Activated CD4-positive, alpha-beta T cell treated with anti-CD3 and anti-CD28 coated beads for 4 hours (primary cell): ENCODE measurements around the gene GRIK3.

Experiments
- DNase-seq, 2 donors: peaks; one replicate each; pipeline ENCODE4 v3.0.0-alpha.2; 2020

Gene GRIK3

DNA sequence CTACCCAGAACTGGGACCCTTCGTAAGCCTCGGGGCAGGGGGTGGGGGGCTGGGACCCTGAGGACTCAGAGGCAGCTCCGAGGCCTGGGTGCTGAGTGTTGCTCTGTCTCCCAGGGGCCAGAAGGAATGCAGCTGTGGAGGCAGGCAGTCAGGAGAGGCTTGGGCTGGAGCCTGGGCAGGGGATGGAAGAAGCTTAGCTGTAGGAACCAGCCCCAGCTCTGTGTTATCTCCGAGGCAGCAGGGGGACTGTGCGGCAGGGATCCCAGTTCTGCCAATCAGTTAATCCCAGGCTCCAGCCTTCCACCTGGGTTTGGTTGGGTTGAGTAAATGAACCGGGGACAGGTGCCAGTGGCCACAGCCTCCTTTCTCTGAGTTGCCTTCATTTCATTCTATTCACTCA, 8.2 kb upstream of the GRIK3 start:
- DNase-seq, result no peak

DNA sequence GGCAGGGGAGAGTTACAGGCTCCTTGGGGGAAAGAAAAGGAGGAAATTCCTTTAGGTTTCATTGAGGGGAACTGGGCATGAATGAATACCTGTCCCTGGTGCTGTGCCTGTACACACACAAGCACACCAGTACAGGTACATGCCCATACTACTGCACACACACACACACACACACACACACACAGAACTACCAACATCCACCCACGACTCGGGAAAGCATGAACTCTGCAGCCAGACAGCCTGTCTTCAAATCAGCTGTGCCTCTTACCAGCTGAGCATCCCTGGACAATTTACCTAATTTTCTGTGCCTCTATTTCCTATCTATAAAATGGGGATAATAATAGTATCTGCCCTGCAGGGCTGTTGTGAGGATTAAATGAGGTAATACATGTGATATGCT, 7.2 kb upstream of the GRIK3 start:
- DNase-seq, result no peak

DNA sequence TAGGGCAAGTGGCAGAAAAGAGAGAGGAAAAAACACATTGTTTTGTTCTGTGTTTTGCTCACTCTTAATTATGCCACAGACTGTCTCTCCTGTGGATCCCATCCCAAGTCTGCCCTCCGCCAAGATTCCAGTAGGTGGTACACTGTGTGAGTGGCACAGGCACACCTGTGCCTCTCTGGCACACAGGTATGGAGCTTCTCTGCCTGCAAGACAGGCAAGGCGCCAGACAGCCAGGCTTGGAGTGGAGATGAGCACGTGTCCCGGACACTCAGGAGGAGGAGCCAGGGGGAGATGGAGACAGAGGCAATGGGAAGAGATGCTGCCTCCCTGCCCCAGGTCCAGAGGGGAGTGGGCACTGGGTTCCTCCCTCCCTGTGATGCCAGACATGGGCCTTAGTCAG, 6.5 kb upstream of the GRIK3 start:
- no peak for DNase-seq

DNA sequence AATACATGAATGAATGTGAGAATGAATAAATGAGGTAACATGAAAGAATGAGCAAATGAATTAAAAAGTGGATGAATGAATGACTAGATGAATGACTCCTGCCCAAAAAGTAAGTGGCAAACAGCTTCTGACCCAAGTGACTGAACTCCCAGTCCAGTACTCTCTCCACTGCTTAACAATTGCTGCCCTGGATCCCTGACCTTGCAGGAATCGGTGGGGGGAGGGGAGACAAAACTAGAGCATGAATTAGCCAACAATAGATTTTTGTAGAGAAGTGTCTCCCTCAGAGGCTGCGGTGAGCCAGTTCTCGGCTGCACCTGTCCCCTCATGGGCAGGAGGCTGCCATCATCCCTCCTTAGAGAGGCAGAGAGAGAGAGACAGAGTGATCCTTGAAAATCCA, 5.9 kb upstream of the GRIK3 start:
- no peak for DNase-seq

DNA sequence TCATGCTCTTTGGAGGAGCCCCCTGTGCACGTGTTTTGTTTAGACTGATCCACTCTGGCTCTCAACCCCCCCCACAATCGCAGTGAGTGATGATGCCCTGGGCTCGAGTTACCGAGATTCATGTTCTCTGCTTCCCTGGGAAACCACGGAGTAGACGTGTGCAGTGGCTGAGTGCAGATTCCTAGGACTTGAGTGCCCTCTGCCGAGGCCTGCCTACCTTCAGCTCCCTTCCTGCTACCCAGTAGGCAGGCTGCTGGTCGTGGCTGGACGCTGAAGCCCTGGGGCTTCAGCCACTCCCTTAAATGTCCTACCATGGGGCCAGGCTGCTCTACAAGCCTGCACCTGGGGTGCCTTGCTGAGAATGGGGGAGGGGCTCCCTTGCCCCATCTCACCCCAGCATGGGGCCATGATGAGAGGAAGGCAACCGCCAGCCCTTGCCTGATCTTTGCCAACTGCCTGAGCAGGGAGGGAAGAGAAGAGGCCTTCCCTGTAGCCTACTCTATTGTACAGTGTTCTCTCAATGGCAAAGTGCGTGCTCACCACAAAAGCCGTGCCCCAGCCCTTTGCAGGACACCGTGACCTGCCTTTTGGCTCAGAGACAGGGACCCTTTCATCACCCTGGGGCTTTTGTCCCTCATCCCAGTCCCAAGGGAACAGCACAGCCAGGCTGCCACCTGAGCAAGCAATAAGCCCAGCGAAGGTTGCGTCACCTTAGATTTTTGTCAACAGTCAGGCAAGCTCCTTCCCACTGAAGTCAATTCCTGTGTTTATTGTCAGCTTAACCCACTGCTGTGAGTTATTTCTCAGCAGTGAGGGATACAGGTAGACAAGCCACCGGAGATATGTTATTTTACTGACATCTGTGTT, 4.1 kb upstream of the GRIK3 start:
- DNase-seq, result no peak

DNA sequence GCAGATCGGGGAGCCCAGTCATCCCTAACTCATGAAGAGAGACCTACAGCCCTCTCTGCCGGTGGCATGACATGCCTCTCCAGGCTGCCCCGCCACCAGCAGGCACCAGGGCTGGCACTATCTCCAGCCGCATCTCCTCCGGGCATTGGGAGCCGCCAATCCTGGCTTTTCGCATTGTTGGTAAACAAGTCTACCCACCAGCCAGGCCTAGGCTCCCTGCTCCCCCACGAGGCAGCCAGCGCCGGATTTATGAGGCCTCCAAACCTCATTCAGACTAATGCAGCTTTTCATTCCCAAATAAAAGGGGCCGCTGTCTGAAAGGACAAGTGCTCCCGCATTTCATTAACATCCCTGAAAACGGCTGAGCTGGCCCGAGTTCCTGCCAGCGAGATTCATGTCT, 3.4 kb upstream of the GRIK3 start:
- DNase-seq, result no peak

DNA sequence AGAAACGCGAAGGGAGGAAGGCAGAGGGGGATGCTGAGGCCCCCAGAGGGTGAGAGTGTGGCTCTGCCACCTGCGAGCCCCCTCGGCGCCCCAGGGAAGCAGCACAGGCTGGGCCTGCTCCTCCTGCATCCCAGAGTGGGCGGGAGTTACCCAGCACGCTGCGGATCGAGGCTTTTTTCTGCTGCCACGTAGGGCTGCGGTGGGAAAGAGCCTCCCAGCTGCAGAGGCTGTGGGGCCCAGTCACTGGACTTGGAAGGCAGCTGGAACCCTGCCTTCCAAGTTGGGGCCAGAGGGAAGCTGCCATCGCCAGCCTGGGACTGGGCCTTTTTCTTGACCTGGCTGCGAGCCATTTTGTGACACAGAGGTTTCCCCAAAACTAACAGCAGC, 2.3 kb upstream of the GRIK3 start:
- no peak for DNase-seq

DNA sequence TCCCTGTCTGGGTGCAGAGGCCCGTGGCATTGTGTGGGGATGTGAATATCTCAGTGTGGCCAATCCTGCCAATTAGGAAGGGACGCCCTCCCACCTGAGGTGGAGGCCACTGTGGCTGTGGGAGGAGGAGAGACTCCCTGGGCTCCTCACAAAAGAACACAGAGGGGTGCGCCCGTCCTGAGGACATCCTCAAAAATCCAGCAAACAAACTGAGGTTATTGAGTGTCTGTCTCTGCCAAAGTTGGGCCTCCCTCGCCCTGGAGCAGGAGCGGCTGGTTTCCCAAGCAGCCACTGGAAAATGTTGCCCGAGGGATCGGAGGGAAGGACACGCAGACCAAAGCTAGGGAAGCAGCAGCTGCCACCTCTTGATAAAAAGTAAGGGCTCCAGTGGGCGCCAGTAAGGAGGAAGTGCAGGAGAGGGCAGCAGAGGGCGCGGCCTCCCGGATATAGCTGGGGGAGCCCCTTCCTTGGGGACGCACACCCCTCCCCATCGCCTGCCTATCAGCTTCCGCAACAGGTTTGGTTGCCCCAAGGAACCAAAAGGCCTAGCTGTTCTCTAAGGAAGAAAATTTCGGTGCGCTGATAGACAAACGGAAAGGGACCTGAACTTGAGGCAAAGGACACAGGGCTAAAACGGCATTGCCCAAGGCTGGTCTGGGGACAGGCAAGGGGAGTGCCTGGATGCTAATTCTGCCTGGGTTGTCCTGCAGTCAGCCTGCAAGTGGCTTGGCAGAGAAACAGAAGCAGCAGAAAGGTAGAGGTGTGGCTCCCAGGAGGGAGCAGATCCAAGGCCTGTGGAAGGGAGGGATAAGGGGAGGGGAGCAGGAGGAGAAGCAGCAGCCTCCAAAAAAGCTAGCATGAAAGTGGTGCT, 1.7 kb upstream of the GRIK3 start:
- no peak for DNase-seq

DNA sequence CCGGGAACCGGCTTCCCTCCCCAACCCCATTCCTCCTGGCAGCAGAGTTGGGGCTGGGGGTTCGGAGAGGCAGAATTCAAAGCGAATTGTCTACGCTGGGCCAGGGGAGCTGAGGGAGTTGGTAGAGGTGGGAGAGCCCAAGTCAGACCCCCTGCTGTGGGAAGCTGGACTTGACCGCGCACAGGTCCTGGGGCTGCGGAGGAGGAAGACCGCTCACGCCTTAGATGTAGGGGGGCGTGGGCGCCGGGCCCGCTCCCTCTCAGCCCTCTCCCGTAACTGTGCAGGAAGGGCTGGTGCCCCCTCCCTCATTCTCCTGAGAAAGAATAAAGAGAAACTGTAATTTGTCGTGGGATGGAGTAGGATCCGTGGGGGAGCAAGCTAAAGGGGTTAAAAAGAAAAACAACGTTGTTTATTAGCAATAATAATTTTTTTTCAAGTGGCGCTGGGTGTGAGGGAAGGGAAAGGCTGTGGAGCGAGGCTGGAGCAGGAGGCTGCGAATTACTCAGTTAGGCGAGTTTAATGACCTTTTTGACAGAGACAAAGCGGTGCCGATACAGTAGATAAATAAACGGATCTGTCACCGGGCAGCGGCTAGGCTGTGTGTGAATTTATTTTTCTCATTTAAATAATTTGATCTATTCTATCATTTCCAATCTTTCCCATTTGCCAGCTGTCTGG, 838 bp upstream of the GRIK3 start:
- DNase-seq, result no peak

DNA sequence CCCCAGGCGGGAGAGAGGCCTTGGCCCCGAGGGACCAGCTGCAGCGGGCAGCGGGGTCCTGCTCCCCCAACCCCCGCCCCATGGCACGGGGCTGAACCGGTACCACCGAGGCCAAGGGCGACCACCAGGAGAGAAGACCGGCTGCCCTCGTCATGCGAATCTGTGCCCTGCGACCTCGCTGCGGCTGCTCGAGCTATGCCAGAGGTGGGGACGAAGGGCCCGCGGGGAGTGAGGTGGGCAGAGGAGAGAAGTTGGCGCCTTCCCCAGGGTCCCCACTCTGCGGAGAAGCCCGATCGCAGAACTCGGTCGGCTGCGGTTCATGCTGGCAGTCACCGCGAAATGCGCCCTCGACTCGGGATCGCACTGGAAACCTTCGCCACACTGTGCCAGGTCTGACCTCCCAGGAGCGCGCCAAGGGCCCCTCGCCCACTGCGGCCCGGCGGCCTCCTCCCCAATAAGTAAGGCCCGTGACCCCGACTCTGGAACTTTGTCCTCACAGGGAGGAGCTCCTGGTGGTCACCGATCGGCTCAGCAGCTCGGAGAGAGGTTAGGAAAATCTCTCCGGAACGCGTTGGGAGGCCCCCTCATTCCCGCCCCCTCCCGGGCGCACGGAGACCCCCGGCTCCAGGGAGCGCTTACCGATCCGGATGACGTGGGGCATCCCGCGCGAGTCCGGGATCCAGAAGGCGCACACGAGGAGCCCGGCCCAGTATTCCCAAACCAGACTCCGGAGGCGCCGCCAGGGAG, 787 bp downstream of the GRIK3 start:
- no peak for DNase-seq

DNA sequence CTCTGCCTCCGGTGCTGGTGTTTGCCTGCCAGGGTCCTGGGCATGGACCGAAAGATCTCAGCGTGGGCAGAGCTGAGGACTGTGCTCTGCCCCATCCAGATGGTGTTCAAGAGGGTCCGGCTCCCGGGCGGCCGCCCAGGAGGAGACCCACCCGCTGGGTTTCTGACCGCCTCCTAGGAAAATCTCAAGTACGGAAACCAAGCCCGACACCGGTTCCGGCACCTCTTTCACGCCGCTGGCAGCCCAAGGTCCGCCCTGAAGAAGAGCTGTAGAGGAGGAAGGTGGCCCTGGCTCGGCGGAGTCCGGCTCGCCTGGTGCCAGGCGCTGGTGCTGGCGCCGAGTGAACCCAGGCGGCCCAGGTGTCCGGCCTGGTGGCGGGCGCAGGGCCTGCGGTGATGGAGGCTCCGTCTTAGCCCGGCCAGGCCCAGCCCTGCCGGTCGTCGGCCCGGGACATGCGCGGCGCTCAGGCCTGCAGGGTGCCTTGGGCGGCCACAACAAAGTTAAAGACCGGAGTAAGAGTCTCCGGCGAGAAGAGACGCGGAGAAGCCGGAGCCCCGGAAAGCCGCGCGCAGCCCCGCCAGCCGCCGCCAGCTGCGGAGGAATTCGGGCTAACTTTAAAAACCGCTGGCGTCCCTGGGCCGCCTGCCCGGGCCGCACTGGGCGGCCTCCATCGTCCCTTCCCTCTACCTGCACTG, 1.5 kb downstream of the GRIK3 start:
- no peak for DNase-seq

DNA sequence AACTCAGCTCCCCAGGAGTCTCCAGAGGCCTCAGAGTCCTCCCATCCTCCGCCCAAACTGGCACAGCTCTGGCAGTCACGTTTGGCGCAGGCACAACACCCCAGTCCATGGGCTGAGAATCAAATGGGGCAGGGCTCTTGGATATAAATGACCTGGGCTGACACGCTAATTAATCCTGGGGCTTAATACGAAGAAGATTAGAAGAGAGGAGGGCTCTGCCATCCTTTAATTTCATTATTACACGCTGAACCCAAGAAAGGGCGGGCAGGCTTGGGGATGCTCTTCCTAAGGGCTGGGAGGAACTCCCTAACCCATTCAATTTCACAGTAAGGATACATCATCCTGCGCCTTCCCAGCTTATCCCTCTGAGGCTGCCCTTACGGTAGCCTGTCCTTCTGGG, 2.4 kb downstream of the GRIK3 start:
- no peak for DNase-seq

DNA sequence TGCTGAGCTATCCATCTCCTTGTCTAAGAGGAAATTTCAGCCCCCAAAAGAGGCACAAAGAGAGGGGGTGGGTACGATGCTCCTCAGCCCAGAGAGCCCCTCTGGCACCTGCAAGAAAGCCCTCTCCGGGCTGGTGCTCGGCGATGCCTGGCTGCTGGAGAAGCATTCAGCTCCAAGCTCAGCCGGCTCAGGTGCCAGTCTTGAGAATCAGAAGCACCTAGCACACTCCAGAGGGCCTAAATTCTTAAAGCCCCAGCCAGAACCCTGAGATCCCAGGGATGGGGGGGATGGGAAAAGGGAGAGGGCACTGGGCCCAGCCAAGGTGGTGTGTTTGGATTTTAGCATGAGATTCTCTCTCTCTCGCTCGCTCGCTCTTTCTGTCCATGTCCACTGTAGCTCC, 2.9 kb downstream of the GRIK3 start:
- no peak for DNase-seq

DNA sequence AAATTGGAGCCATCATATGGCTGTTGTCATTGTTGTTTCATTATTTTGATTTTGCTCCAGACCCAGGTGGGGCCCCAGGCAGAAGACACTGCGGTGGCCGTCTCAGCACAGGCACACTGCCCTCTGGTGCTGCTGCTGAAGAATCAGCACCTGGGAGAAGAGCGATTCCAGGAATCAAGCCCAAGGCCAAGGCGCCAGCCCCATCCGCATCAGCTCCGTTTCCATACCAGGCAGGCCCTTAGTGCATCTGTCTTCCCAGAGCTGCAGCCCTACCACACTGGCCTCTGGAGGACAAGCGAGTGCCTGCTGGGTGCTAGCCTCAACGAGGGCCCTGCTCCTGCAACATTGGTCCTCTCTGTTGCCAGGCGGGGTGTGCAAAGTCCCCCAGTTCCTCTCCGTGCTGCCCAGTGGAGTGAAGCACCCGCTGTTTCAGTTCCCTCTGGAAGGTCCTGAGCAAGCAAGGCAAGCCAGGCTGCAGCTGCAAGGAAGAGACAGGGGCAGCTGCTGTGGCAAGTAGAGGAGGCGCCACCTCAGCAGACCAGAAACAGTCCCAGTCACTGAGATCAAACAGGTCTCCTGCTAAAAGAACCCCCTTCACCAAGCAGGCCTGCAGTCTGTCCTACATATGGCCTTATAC, 5.2 kb downstream of the GRIK3 start:
- no peak for DNase-seq

DNA sequence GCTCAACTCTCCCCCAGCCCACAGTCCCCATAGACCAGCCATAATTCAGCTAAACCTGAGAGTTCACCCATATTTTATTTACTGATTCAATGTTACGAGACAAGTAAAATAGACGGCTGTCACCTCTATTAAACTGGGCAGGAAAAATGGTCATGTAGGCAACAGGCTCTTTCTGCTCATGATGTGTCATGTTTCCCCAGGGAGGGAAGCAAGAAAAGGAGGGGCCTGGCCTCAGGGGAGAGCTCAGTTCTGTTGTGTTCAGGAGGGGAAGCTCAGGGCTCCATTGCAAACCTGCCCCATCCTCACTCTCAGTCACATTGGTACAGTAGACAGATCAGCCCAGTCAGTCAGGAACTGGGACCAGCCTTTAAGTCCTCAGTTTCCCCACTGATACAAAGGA, 12.8 kb downstream of the GRIK3 start:
- no peak for DNase-seq

DNA sequence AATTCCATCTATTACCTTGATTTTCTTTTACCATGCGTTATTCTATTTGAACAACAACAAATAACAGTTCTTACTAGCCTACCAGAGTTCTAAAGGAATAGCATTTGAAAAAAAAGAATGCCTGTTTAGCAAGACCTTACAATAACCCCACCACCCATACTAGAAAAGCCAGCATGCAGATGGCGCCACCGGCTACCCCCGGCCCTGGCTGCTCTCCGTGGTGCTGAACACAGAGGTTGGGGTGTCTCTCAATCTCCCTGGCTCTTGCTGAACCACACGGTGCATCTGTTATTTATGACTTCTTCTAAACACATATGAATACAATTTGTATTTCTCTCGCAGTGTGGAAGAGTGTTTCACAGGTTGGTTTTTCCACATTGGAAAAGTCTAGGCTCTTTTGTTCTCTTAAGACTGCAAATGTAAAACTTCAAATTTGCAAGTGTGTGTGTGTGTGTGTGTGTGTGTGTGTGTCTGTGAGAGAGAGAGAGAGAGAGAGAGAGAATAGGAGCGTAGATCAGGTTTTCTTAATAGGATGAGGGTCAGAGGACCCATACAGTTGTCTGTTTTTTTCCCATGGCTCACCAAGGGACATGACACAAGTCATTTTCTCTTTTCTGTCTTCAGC, 13.6 kb downstream of the GRIK3 start:
- DNase-seq, result no peak

DNA sequence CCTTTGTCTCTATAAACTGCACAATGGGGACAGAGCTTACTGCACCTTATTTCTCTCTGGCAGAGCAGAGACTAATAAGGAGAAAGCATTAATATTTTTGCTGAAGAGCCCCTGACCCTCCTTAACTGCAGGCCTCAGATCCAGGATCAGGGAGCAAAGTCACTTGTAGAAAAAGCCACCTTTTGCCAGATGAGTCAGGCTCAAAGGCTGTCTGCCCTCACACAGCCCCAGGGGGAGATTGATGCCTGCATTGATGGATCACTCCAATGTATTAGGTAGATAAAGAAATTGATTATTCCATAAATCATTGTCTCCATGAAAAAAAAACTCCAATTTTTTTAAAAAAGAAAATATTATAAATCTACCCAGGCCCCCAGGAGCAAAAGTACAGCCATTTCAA, 15.8 kb downstream of the GRIK3 start:
- no peak for DNase-seq

DNA sequence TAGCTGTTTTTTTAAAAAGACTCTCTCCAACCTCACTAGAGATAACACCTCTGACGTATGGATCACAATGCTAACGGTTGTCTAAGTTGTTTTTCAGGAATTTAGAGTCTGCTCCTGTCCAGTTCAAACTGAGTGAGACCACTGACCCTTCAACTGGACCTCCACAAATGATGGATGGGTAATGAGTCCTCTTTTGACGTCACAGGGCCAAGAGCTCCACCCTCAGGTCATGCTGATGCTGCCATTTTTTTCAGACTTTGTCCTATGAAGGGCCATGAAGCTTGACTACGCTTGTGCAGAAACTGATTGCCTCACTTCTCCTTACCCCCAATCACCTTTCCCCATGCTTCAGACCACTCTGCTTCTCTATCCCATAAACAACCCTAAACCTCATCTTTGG, 16.6 kb downstream of the GRIK3 start:
- DNase-seq, result no peak

DNA sequence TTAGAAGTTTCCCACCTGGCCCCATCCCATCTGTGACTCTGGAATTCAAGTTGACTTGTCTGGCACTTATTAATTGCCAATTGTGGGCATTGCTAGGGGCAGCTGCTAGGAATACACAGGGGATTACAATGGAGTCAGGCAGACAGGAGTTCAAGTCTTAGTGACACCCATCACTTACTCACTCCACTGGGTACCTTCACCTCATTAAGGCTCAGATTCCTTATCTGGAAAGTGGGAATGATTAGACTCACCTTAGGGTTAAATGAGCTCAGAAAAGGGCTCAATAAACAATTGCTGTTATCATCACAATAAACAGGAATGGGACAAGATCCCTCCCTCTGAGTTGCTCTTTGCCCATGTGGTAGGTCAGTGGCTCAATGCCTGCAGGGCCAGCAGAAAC, 18.2 kb downstream of the GRIK3 start:
- no peak for DNase-seq

DNA sequence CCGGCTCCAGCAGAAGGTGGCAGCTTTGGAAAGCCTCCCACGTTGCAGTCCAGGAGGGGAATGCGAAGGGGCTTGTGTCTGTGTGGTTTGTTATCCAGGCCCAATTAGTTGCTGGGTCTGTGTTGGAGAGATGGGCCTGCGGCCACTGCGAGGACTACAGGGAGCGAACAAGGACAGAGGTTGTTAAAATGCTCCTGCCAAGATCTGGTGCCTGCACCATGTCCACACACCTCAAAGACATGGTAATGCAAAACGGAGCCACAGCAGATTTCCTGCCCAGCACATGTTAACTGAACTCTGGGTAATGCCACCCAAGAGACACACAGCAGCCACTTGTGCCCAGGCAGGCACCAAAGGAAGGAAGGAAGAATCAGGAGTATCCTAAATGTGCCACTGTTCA, 18.6 kb downstream of the GRIK3 start:
- no peak for DNase-seq

DNA sequence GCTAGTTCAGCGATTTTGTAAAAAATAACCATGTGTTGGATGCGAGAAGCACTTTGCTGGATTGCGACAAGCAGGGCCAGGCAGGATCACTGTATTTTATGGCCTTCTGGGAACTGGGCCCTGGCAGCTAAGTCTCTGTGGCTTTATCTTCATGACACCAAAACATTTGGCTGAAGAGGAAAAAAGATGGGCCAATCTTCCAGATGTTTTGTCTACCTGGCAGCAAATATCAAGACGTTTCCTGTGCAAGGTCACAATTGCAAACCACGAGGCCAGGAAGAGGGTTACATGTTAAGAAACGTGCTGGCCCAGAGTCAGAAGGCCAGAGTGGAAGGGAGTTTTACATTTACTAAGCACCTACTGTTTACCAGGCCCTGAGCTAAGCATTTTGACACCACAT, 22.1 kb downstream of the GRIK3 start:
- DNase-seq, result no peak
